Gastrocnemius medialis (tissue), 4 donors: Measurements from ENCODE around the gene RASSF6. TPM values are rescaled to one million over a fixed set of nuclear protein-coding genes. Genes with fewer than 3 reads are reported as not detected.
A peak's percentile ranks its signal among the peaks of the same experiment; 100 is the strongest.

Experiments used
- ATAC-seq, 2 donors: fragments of 150-250 bp; one replicate each; pipeline ENCODE4 v1.9.1; 2016
- DNase-seq, 2 donors: peaks; one replicate each; pipeline ENCODE4 v3.0.0-alpha.2; 2019
- H3K27ac ChIP-seq, 4 donors: fragments of 200-600 bp; sonication (generic); 1 replicate in 1 of 4; 2 replicates in 3 of 4; pipeline ENCODE4 v1.5.1; 2016 to 2018; ENCODE audit warnings: mild to moderate bottlenecking in 2 of 4, moderate library complexity in 1 of 4
- H3K27me3 ChIP-seq, 3 donors: fragments of 200-600 bp; sonication (generic) in 2 of 3; 1 replicate in 1 of 3; 2 replicates in 2 of 3; pipeline versions ENCODE4 v1.5.1 to v1.6.0; 2016 to 2019; ENCODE audit warnings: mild to moderate bottlenecking in 1 of 3, moderate library complexity in 1 of 3
- H3K36me3 ChIP-seq, 2 donors: fragments of 200-600 bp; sonication (generic) in 1 of 2; one replicate each; pipeline ENCODE4 v1.5.1; 2017 to 2018
- H3K4me1 ChIP-seq, 2 donors: fragments of 200-600 bp; sonication (generic) in 1 of 2; one replicate each; pipeline ENCODE4 v1.5.1; 2016 to 2017; ENCODE audit warnings: mild to moderate bottlenecking in 2 of 2
- H3K4me3 ChIP-seq, 4 donors: fragments of 200-600 bp; sonication (generic) in 3 of 4; 1 replicate in 1 of 4; 2 replicates in 3 of 4; pipeline ENCODE4 v1.5.1; 2016 to 2019; ENCODE audit warnings: mild to moderate bottlenecking in 2 of 4
- H3K9me3 ChIP-seq, 3 donors: fragments of 200-600 bp; sonication (generic) in 2 of 3; 1 replicate in 1 of 3; 2 replicates in 2 of 3; pipeline ENCODE4 v1.5.1; 2016 to 2019
- POLR2A ChIP-seq, 2 donors: fragments of 450-650 bp; IDR thresholded peaks; one replicate each; pipeline ENCODE4 v1.6.1; 2017; ENCODE audit warnings: antibody characterized with exemption in 2 of 2, mild to moderate bottlenecking in 2 of 2, moderate library complexity in 2 of 2
- in situ Hi-C, 4 donors: fragments of 200-750 bp; cut with MboI; loops; one replicate each; pipeline versions ENCODE4 v1.15.0 to v1.8.0; 2017; ENCODE audit warnings: low sequenced_read_pairs in 4 of 4
- intact Hi-C: fragments of 100-400 bp; cut with DNase I; formaldehyde crosslinking; loops from one replicate; pipeline ENCODE4 v1.15.1; 2023; ENCODE audit warnings: low total_unique reads
- total RNA-seq, 4 donors: library from RNA; depleted of rRNA; stranded (reverse); fragments of >200 nt; gene quantifications; one replicate each; pipeline versions ENCODE4 v1.1.0 to v1.2.3, GENCODE V29; 2016
- TF ChIP-seq, protein P1 (sequence below), 5 experiments: fragments of 450-650 bp in 3 of 5; fragments of 200-600 bp in 2 of 5; sonication (generic) in 2 of 5; IDR thresholded peaks in 4 of 5; conservative IDR thresholded peaks in 1 of 5; 1 replicate in 4 of 5; 2 replicates in 1 of 5; pipeline ENCODE4 v1.5.1; 2016 to 2019; ENCODE audit warnings: antibody characterized with exemption in 5 of 5, mild to moderate bottlenecking in 3 of 5, moderate library complexity in 3 of 5

RASSF6 gene
- total RNA-seq, 4 donors from 2014 or later = 0.15 to 0.27 TPM; not detected in 2

DNA sequence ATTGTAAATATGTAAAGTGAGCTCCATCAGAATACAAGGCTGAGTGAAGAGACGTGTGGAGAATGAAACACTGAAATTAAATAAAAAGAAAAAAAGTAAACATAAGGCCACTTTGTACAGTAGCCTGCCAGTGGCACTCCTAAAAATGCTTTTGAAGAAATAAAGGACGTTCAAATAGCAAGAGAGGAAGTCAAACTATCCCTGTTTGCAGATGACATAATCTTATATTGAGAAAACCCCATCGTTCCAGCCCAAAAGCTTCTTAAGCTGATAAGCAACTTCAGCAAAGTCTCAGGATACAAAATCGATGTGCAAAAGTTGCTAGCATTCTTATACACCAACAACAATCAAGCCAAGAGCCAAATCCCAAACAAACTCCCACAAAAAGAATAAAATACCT lies 24.2 kb downstream of the RASSF6 start:
- in situ Hi-C loops (no loop called here), intact Hi-C loops (loop anchor here (10.0 kb wide), 1 partner anchor 539 kb away; no protein-coding TSS in a partner anchor)
- Histone ChIP-seq H3K4me3 (no peak overlapping the region), H3K4me1 (no peaks in the 10 kb centered on the region), H3K9me3 (no peaks in the 10 kb centered on the region), H3K27me3 (no peaks in the 10 kb centered on the region), H3K36me3 (no peaks in the 10 kb centered on the region), H3K27ac (no peak overlapping the region)
- DNase-seq (no peak), ATAC-seq (no peak)
- TF ChIP-seq POLR2A (IDR thresholded peaks at IDR 0.05) = no peak
- TF ChIP-seq, protein P1, sequence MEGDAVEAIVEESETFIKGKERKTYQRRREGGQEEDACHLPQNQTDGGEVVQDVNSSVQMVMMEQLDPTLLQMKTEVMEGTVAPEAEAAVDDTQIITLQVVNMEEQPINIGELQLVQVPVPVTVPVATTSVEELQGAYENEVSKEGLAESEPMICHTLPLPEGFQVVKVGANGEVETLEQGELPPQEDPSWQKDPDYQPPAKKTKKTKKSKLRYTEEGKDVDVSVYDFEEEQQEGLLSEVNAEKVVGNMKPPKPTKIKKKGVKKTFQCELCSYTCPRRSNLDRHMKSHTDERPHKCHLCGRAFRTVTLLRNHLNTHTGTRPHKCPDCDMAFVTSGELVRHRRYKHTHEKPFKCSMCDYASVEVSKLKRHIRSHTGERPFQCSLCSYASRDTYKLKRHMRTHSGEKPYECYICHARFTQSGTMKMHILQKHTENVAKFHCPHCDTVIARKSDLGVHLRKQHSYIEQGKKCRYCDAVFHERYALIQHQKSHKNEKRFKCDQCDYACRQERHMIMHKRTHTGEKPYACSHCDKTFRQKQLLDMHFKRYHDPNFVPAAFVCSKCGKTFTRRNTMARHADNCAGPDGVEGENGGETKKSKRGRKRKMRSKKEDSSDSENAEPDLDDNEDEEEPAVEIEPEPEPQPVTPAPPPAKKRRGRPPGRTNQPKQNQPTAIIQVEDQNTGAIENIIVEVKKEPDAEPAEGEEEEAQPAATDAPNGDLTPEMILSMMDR (IDR thresholded peaks at IDR 0.05 in 4 of 5, conservative IDR thresholded peaks at IDR 0.05 in 1 of 5) = no peak

DNA sequence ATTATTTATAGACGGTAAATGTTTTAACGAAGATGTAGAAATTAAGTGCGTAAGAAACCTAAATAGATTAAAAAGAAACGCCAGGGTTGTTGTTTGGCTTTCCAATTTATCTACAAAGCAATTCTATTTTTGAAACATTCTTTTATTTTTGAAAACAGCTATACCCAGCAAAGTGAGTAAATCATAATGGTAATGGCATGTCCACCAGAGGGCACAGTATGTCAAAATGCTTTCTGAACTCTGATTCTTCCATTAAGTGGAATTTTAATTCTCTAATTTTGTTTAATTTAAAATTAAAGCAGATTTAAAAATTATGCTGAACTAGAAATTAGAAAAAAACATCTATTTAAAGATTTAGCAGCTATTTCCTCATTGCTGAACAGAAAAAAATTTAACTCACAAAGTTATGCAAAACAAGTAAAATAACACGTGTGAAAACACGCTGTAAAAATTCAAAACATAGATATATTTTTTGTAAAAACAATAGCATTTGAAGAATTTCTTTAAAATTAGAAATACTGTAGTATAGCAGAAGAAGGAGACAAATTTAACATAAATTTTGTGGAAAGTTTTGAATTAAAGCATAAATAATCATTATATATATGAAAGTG lies 26.5 kb downstream of the RASSF6 start:
- intact Hi-C loops = loop anchor here (10.0 kb wide), 1 partner anchor 541 kb away; no protein-coding TSS in a partner anchor
- no peaks in the 10 kb centered on the region for H3K36me3 ChIP-seq
- TF ChIP-seq POLR2A (IDR thresholded peaks at IDR 0.05) = no peak
- TF ChIP-seq, protein P1 (IDR thresholded peaks at IDR 0.05 in 4 of 5, conservative IDR thresholded peaks at IDR 0.05 in 1 of 5) = peak in 2 of 5 experiments; percentile 17 to 30
- no peaks in the 10 kb centered on the region for H3K4me1 ChIP-seq
- in situ Hi-C loops = no loop called here
- H3K9me3 ChIP-seq = no peaks in the 10 kb centered on the region
- no peak for DNase-seq
- no peak overlapping the region for H3K27ac ChIP-seq
- H3K27me3 ChIP-seq = no peaks in the 10 kb centered on the region
- H3K4me3 ChIP-seq = no peak overlapping the region
- no peak for ATAC-seq

DNA sequence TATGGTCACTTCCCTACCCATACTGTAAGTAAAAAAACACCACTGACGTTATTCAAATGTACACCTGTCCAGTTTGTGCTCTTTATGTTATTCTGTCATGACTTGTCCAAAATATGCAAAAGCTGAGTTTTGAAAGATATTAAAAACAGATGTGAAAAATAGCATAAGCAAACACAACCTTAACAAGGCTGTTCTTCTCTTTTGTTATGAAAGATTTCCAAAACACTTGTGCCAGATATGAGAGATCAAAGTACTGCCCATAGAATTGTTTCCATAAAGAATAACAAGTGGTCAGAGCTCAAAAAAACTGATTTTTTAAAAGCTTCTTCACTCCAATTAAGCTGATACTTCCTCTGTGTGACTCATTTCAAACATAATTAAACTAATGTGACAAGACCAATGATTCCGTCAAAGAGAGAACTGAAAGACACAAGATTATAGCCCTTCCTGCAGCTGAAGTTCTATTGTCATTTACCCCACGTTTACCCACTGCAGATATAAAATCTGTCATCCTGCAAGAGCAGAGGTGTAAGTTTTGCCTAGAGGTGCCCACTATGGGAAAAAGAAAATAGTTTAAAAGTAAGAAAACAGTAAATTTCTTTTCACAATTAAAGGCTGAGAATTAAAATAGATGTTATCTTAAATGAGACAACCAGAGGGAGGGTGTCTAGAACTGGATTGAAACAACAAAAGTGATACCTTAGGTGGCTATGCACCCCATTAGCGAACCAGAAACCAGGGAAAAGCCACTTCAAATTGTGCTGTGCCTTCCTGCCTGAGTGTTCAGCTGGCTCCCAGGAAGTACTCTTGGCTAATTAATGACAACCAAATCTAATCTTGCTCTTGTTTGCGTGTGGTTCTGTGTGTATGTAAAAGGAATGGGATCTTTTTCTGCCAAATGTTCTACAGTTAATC lies 30.1 kb downstream of the RASSF6 start:
- no peak for ATAC-seq
- intact Hi-C loops = loop anchor here (10.0 kb wide), 1 partner anchor 545 kb away; no protein-coding TSS in a partner anchor
- TF ChIP-seq, protein P1 (IDR thresholded peaks at IDR 0.05 in 4 of 5, conservative IDR thresholded peaks at IDR 0.05 in 1 of 5) = no peak
- TF ChIP-seq POLR2A (IDR thresholded peaks at IDR 0.05) = no peak
- H3K36me3 ChIP-seq = no peaks in the 10 kb centered on the region
- no peak for DNase-seq
- H3K4me3 ChIP-seq = no peak overlapping the region
- H3K4me1 ChIP-seq = no peaks in the 10 kb centered on the region
- H3K27ac ChIP-seq = no peak overlapping the region
- no peaks in the 10 kb centered on the region for H3K9me3 ChIP-seq
- in situ Hi-C loops = no loop called here
- no peaks in the 10 kb centered on the region for H3K27me3 ChIP-seq

DNA sequence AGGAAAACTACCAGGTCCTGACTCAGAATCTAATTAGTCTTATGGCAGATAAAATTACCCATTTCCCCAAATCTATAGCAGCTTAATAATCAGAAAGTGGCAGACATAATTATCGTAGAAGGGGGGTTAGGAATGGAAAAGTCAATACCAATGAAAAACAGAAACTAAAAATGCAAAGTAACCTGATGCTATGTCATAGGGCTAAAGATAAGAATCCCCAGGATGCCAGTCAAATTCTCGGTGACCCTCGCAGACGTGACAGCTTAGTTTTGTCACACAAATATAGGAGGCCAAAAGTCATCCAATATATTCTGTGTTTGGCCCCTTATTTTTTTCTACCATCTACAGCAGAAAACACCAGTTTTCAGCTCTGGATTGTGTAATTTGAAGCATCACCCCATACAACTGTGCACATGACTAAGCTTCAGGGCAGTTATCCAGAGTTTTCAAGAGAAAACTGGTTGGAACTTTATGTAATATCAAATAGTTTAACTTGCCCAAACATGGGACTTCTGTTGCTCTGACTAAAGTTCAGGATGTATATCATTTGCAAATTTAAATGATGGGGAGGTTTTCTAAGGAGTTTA lies 30.9 kb downstream of the RASSF6 start:
- H3K27ac ChIP-seq = no peak overlapping the region
- intact Hi-C loops = no loop called here
- no peak for DNase-seq
- peak in 1 of 2 donors; percentile 56 for ATAC-seq
- TF ChIP-seq, protein P1 (IDR thresholded peaks at IDR 0.05 in 4 of 5, conservative IDR thresholded peaks at IDR 0.05 in 1 of 5) = no peak
- TF ChIP-seq POLR2A (IDR thresholded peaks at IDR 0.05) = no peak
- in situ Hi-C loops = no loop called here
- H3K36me3 ChIP-seq = no peaks in the 10 kb centered on the region
- H3K27me3 ChIP-seq = no peaks in the 10 kb centered on the region
- H3K4me3 ChIP-seq = no peak overlapping the region
- H3K9me3 ChIP-seq = no peaks in the 10 kb centered on the region
- H3K4me1 ChIP-seq = no peaks in the 10 kb centered on the region
